ACC112 (cell line): ENCODE measurements around the gene USH1C.

Source experiments
- H2AFZ ChIP-seq: fragments of 200-600 bp; sonication (generic); one replicate; pipeline ENCODE4 v1.6.0; 2017; ENCODE audit warnings: antibody characterized with exemption, low read length; ENCODE audit not compliant: unreplicated experiment
- H3K27ac ChIP-seq: fragments of 200-600 bp; sonication (generic); 2 replicates; pipeline ENCODE4 v1.5.1; 2014; ENCODE audit warnings: low read depth, mild to moderate bottlenecking, antibody characterized with exemption, low read length, moderate library complexity
- H3K27me3 ChIP-seq: fragments of 200-600 bp; sonication (generic); 2 replicates; pipeline ENCODE4 v1.6.1; 2014; ENCODE audit warnings: mild to moderate bottlenecking, antibody characterized with exemption, low read length, moderate library complexity, mixed read lengths; ENCODE audit not compliant: insufficient read depth
- H3K36me3 ChIP-seq: fragments of 200-600 bp; sonication (generic); 2 replicates; pipeline ENCODE4 v1.6.1; 2016; ENCODE audit warnings: mild to moderate bottlenecking, antibody characterized with exemption, low read length, moderate library complexity, mixed read lengths; ENCODE audit not compliant: insufficient read depth
- H3K4me1 ChIP-seq: fragments of 200-600 bp; sonication (generic); one replicate; pipeline ENCODE4 v1.6.1; 2016; ENCODE audit warnings: low read length, mixed read lengths; ENCODE audit not compliant: insufficient read depth, unreplicated experiment, control insufficient read depth
- H3K4me3 ChIP-seq: fragments of 200-600 bp; sonication (generic); 2 replicates; pipeline ENCODE4 v1.5.1; 2014; ENCODE audit warnings: mild to moderate bottlenecking, low read depth, low read length
- H3K79me2 ChIP-seq: fragments of 200-600 bp; sonication (generic); one replicate; pipeline ENCODE4 v1.6.0; 2016; ENCODE audit warnings: low read length; ENCODE audit not compliant: control insufficient read depth, unreplicated experiment, insufficient read depth

USH1C gene

GRCh38 chr11:17452668-17453067, 91.5 kb downstream of the USH1C start:
- Histone ChIP-seq H3K27me3 (peaks cover 84% of the 10 kb centered on the region), H2AFZ (no peak overlapping the region), H3K4me1 (no peaks in the 10 kb centered on the region), H3K79me2 (no peaks in the 10 kb centered on the region), H3K27ac (no peak overlapping the region), H3K4me3 (no peak overlapping the region), H3K36me3 (no peaks in the 10 kb centered on the region)

DNA sequence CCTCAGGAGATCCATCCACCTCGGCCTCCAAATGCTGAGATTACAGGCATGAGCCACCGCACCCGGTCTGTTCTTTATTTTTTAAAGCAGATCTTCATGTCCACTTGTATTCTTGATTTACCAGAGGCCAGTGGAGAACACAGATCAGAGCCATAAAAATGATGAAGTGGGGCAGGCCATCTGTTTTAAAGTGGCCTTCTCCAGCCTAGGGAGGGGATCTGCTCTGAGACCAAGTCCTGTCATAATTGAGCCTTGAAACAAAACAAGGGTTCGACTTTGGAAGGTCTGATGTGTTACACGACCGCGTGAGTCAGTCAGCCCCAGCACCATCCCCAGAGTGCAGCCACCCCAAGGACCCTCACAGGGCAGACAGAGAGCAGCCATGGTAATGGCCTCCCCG, 95.1 kb downstream of the USH1C start:
- no peak overlapping the region for H2AFZ ChIP-seq
- no peaks in the 10 kb centered on the region for H3K79me2 ChIP-seq
- no peak overlapping the region for H3K4me3 ChIP-seq
- no peak overlapping the region for H3K27ac ChIP-seq
- no peaks in the 10 kb centered on the region for H3K36me3 ChIP-seq
- H3K27me3 ChIP-seq, result peaks cover 88% of the 10 kb centered on the region
- no peaks in the 10 kb centered on the region for H3K4me1 ChIP-seq

- Histone ChIP-seq H3K36me3 (no peaks in the 10 kb centered on the region), H3K27me3 (peaks cover 86% of the 10 kb centered on the region), H3K79me2 (no peaks in the 10 kb centered on the region), H2AFZ (no peak overlapping the region), H3K4me1 (no peaks in the 10 kb centered on the region), H3K4me3 (no peak overlapping the region), H3K27ac (no peak overlapping the region)
Observed at GRCh38 chr11:17446482-17446881, 97.7 kb downstream of the USH1C start.

- Histone ChIP-seq H3K36me3 (no peaks in the 10 kb centered on the region), H3K4me1 (no peaks in the 10 kb centered on the region), H3K27me3 (peaks cover 90% of the 10 kb centered on the region), H3K27ac (no peak overlapping the region), H3K4me3 (no peak overlapping the region), H3K79me2 (no peaks in the 10 kb centered on the region), H2AFZ (no peak overlapping the region)
Observed at GRCh38 chr11:17445240-17445795, 98.9 kb downstream of the USH1C start.

DNA sequence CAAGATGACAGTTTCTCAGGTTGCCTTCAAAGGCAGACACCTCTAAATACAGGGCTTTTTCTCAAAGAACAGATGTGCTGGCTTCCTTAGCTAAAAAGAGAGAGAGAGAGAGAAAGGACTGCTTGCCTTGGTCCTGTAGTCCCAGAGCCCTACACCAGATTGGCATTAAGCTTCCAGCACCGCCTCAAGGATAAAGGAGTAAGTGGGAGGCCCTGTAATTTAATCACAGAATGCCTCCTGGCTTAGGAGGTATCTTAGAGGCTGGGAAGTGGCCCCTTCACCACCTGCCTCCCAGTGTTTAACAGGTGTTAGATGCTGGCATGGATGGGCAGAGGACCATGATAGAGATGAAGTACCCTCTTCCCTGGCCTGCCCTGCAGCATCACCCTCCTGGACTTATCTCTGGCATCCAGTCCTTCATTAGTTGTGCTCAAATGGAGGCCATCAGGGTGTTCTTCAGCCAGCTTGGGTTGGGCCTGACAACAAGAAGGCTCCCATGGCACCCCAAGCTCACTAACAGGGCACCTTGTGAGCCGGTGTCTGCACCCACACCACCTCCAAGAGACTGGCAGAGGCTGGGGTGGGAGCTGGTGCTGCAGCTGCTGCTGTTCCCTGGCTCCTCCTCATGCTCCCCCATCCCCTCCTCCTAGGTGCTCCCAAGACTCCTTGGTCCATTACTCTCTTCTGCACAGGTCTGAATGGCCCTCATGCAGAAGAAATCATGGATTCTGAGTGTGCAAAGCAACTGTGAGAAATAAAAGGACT, 100.1 kb downstream of the USH1C start:
- no peak overlapping the region for H2AFZ ChIP-seq
- no peaks in the 10 kb centered on the region for H3K79me2 ChIP-seq
- H3K27me3 ChIP-seq, result peaks cover 92% of the 10 kb centered on the region
- H3K4me3 ChIP-seq, result no peak overlapping the region
- H3K27ac ChIP-seq, result no peak overlapping the region
- H3K4me1 ChIP-seq, result no peaks in the 10 kb centered on the region
- H3K36me3 ChIP-seq, result no peaks in the 10 kb centered on the region
